Stimulated activated CD8-positive, alpha-beta memory T cell treated with anti-CD3 and anti-CD28 coated beads, Interleukin-15, amount 100 ng/mL, for 48 hours (primary cell): ENCODE measurements around the gene DYNC1I1.

Source experiments
- DNase-seq, 2 donors: peaks; one replicate each; pipeline ENCODE4 v3.0.0-alpha.2; 2020; ENCODE audit warnings: low read depth in 2 of 2

Gene DYNC1I1

DNA sequence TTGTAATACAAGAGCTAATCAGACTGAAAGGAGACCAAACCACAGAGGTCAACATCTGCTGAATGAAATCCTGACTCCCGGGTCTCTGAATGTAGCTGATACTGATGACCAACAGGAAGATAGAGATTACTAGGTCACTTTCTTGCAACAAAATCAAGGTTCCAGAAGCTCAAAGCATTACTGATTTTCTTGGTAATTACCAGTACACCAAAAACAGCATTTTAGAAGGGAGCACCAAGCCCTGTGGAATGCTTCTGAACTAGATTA lies 371.8 kb downstream of the DYNC1I1 start:
- DNase-seq: no peak
